ENCODE measurements around the gene CTNNA3.

The CTNNA3 gene

GRCh38 chr10:67662415-67662814 is 33.6 kb downstream of the CTNNA3 start:
- Histone ChIP-seq H3K9me3 (no peaks in the 10 kb centered on the region), H3K36me3 (no peaks in the 10 kb centered on the region), H3K27me3 (no peaks in the 10 kb centered on the region), H3K4me1 (ENCODE audit: control insufficient read depth in 1 of 2, insufficient read depth in 1 of 2, low read depth in 1 of 2, low read length in 1 of 2) (no peaks in the 10 kb centered on the region), H3K4me3 (ENCODE audit: low read depth in 1 of 2, low read length in 1 of 2) (no peak overlapping the region), H3K27ac (no peak overlapping the region)
- TF ChIP-seq CTCF (IDR thresholded peaks at IDR 0.05) = no peak

- Histone ChIP-seq H3K36me3 (no peaks in the 10 kb centered on the region), H3K4me3 (ENCODE audit: low read depth in 1 of 2, low read length in 1 of 2) (no peak overlapping the region), H3K9me3 (no peaks in the 10 kb centered on the region), H3K27ac (no peak overlapping the region), H3K4me1 (ENCODE audit: control insufficient read depth in 1 of 2, insufficient read depth in 1 of 2, low read depth in 1 of 2, low read length in 1 of 2) (no peaks in the 10 kb centered on the region), H3K27me3 (no peaks in the 10 kb centered on the region)
- no peak for TF ChIP-seq CTCF (IDR thresholded peaks at IDR 0.05)
These were observed 36.5 kb downstream of the CTNNA3 start for GRCh38 chr10:67659497-67659896.

- Histone ChIP-seq H3K27ac (no peak overlapping the region), H3K27me3 (no peaks in the 10 kb centered on the region), H3K9me3 (no peaks in the 10 kb centered on the region), H3K36me3 (no peaks in the 10 kb centered on the region), H3K4me3 (ENCODE audit: low read depth in 1 of 2, low read length in 1 of 2) (no peak overlapping the region), H3K4me1 (ENCODE audit: control insufficient read depth in 1 of 2, insufficient read depth in 1 of 2, low read depth in 1 of 2, low read length in 1 of 2) (no peaks in the 10 kb centered on the region)
- no peak for TF ChIP-seq CTCF (IDR thresholded peaks at IDR 0.05)
These were observed 38.2 kb downstream of the CTNNA3 start for GRCh38 chr10:67657775-67658174.

- no peaks in the 10 kb centered on the region for H3K4me1 ChIP-seq (ENCODE audit: control insufficient read depth in 1 of 2, insufficient read depth in 1 of 2, low read depth in 1 of 2, low read length in 1 of 2)
- no peak for TF ChIP-seq CTCF (IDR thresholded peaks at IDR 0.05)
These were observed 45.4 kb downstream of the CTNNA3 start for GRCh38 chr10:67650558-67650957.

GRCh38 chr10:67648613-67649229 is 47.3 kb downstream of the CTNNA3 start:
- H3K27me3 ChIP-seq = no peaks in the 10 kb centered on the region
- TF ChIP-seq CTCF (IDR thresholded peaks at IDR 0.05) = no peak
- H3K4me1 ChIP-seq (ENCODE audit: control insufficient read depth in 1 of 2, insufficient read depth in 1 of 2, low read depth in 1 of 2, low read length in 1 of 2) = no peaks in the 10 kb centered on the region
- no peak overlapping the region for H3K27ac ChIP-seq
- no peaks in the 10 kb centered on the region for H3K9me3 ChIP-seq
- no peaks in the 10 kb centered on the region for H3K36me3 ChIP-seq
- no peak overlapping the region for H3K4me3 ChIP-seq (ENCODE audit: low read depth in 1 of 2, low read length in 1 of 2)

More at GRCh38 chr10:67650558-67650957, 45.4 kb downstream of the CTNNA3 start:
- Histone ChIP-seq H3K36me3 (no peaks in the 10 kb centered on the region), H3K9me3 (no peaks in the 10 kb centered on the region), H3K27me3 (no peaks in the 10 kb centered on the region), H3K27ac (no peak overlapping the region), H3K4me3 (ENCODE audit: low read depth in 1 of 2, low read length in 1 of 2) (no peak overlapping the region)
